Kidney epithelial cell (primary cell): ENCODE measurements around the gene MAGI3. TPM values are rescaled to one million over a fixed set of nuclear protein-coding genes. Genes with fewer than 3 reads are reported as not detected.

ENCODE experiments used
- DNase-seq: peaks from one replicate; pipeline ENCODE4 v3.0.0-alpha.2; 2010; ENCODE audit warnings: low read depth
- H3K27me3 ChIP-seq: 2 replicates; pipeline ENCODE4 v1.6.0; 2011; ENCODE audit warnings: low read length; ENCODE audit not compliant: control insufficient read depth, insufficient read depth
- H3K36me3 ChIP-seq: 2 replicates; pipeline ENCODE4 v1.5.1; 2011; ENCODE audit warnings: low read length; ENCODE audit not compliant: control insufficient read depth, insufficient read depth
- H3K4me3 ChIP-seq: 2 replicates; pipeline ENCODE4 v1.5.1; 2011; ENCODE audit warnings: low read depth, mild to moderate bottlenecking, control low read depth, low read length
- CTCF ChIP-seq: IDR thresholded peaks from 2 replicates; pipeline ENCODE4 v1.5.1; 2011; ENCODE audit warnings: mild to moderate bottlenecking, moderate library complexity, low read length, control low read depth, inconsistent platforms; ENCODE audit not compliant: insufficient read depth, poor library complexity, severe bottlenecking
- total RNA-seq: library from RNA; depleted of rRNA; stranded (reverse); fragments of >200 nt; gene quantifications from 2 replicates; pipeline ENCODE4 v1.2.3, GENCODE V29; 2015

MAGI3 gene
- total RNA-seq, 1 donor from 2014 or later, result 3.7 TPM

GRCh38 chr1:113630340-113631327 lies 240.3 kb downstream of the MAGI3 start:
- H3K27me3 ChIP-seq, result no peaks in the 10 kb centered on the region
- TF ChIP-seq CTCF, result no peak
- no peak for DNase-seq
- no peaks in the 10 kb centered on the region for H3K36me3 ChIP-seq
- no peak overlapping the region for H3K4me3 ChIP-seq

GRCh38 chr1:113641396-113641795 lies 251.1 kb downstream of the MAGI3 start:
- H3K4me3 ChIP-seq, result no peak overlapping the region
- TF ChIP-seq CTCF, result no peak
- H3K36me3 ChIP-seq, result no peaks in the 10 kb centered on the region
- DNase-seq, result no peak
- H3K27me3 ChIP-seq, result no peaks in the 10 kb centered on the region

GRCh38 chr1:113647164-113647563 lies 256.8 kb downstream of the MAGI3 start:
- DNase-seq, result no peak
- Histone ChIP-seq H3K4me3 (no peak overlapping the region), H3K27me3 (no peaks in the 10 kb centered on the region), H3K36me3 (no peaks in the 10 kb centered on the region)
- no peak for TF ChIP-seq CTCF

GRCh38 chr1:113648478-113648877 lies 258.2 kb downstream of the MAGI3 start:
- no peaks in the 10 kb centered on the region for H3K36me3 ChIP-seq
- TF ChIP-seq CTCF, result no peak
- H3K27me3 ChIP-seq, result no peaks in the 10 kb centered on the region
- no peak for DNase-seq
- H3K4me3 ChIP-seq, result no peak overlapping the region

- TF ChIP-seq CTCF, result no peak
- H3K4me3 ChIP-seq, result no peak overlapping the region
- H3K36me3 ChIP-seq, result no peaks in the 10 kb centered on the region
- H3K27me3 ChIP-seq, result no peaks in the 10 kb centered on the region
- DNase-seq, result no peak
Measured at GRCh38 chr1:113652771-113653170, 262.5 kb downstream of the MAGI3 start.
